ENCODE results near the gene NPAS3.

Gene NPAS3

GRCh38 chr14:33271891-33272290 lies 333.2 kb downstream of the NPAS3 start:
- DNase-seq, result no peak

GRCh38 chr14:33273978-33274377 lies 335.3 kb downstream of the NPAS3 start:
- DNase-seq, result no peak

DNA sequence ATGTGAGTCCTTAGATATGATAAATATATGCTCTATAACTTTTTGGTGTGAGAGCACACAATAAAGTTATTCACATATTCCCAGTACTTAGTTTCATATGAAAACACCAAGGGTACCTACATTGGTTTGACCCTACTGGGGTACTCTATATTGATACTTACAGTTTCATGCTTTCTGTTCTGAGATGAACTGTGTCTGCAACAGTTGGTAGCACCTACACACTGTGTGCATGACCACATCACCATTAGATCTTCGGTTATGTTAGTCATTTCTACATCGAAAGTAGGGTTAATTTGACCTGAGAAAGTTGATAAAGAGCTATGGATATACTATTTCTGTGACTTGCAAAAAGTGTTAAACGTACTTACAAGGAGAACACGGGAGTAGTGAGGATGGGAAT lies 337.2 kb downstream of the NPAS3 start:
- no peak for DNase-seq

- DNase-seq, result no peak
These were observed 341.2 kb downstream of the NPAS3 start for GRCh38 chr14:33279865-33280264.

DNA sequence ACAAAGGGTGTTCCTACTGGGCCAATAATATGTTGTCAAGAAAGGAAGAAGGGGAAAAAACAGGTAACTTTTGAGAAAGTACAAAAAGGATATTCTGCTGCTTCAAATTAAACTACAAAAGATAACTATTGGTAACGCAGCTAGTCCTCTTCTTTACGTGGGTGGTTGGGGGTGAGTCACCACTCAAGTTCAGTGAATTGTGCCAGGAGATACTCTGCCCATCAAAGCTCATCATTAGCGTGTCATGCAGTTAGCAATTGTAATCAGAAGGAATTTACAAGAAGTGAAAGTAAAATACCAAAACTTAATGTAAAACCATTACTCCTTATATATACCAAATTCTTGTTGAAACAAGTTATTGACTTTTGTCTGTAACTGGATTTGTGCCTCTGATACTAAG lies 342.0 kb downstream of the NPAS3 start:
- no peak for DNase-seq

DNA sequence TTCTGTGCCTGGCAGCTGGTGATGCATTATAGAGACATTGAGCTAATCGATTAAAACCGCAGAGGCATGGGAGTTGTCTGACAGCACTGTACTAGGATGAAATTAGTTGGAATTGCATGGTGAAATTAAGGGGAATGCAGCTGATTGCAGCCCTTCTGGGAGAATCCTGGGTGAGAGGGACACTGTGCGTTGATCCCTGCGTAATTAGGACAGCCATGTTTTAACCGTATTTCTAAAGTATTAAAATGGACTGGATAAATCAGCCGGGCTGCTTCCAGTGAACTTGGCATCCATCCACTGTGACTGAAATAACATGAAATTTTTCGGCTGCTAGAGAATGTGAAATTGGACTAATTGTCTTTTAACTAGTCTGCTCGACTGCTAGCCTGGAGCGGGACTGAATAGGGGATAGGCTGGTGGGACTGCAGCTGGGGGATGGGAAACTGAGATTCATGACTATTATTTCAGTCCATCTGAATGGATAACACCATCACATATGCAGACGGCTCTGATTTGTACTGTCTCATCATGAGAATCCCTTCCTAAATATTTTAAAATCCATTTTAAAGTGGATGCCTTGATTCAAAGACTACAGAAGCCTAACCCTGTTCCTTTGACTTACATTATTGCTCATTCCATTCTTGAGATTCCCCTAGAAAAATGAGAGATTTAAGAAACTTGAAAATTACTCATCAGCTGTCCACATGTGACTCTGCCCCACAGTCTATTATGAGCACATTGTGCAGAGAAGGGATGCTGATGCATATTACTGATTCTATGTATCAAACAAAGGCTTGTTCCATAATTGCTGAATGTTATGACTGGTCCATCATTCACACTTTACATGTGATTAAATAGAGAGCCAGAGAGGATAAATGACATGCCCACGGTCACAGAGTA lies 343.9 kb downstream of the NPAS3 start:
- DNase-seq, result no peak

GRCh38 chr14:33285902-33286700 lies 347.4 kb downstream of the NPAS3 start:
- no peak for DNase-seq

DNA sequence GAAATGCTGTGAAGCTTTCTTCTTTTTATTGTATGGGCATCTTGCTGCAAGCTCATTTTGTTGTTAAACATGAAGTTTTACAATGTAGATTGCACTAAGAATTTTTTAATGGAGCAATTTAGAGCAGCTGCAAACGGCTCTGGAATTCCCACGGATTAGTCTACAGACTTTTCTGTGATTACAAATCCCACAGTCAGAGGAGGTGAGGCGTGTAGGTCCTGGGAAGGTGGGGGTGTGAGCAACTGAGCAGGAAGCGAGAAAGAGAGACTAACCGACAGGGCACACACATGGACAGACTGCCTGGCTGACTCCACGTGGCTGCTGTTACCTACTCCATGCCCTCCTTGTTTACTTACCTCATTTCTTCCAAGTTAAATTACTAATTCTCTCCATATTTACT lies 348.5 kb downstream of the NPAS3 start:
- DNase-seq, result no peak

GRCh38 chr14:33290641-33291040 lies 352.0 kb downstream of the NPAS3 start:
- DNase-seq, result no peak

GRCh38 chr14:33291529-33292104 lies 352.9 kb downstream of the NPAS3 start:
- DNase-seq, result no peak

DNA sequence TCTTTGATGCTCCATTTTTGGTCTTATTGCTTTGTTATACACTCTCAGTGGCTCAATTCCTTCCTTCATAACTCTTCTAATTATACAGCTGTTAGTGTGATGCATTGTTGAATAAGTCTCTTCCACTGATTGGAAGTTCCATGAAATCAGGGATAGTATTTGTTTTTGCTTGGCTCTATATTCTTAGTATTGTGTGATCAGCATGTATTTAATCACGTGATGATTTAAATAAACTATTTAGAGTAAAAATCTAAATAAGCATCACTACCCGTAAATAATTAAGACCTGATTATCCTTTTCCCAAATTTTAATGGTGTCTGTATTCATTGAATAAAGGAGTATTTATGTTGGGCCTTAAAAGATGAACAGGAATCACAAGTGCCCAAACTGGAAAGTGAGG lies 355.7 kb downstream of the NPAS3 start:
- no peak for DNase-seq

DNA sequence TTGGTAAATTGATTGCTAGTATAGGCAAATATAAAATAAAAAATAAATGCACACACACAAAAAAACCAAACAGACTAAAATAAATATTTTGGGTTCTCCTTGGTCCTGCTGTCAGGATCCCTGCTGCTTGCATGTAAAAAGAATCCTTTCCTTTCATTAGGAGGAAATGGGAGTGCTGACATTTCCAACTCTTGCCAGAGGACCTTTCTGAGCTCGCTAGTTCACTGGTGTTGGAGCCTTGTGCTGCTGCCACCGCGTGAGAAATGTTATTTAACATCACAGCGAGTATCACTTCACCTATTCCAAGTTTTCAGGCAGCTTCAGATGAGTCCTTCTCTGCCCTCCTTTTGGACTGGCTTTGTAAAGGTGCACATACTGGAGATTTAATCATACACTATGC lies 358.9 kb downstream of the NPAS3 start:
- DNase-seq, result no peak

DNA sequence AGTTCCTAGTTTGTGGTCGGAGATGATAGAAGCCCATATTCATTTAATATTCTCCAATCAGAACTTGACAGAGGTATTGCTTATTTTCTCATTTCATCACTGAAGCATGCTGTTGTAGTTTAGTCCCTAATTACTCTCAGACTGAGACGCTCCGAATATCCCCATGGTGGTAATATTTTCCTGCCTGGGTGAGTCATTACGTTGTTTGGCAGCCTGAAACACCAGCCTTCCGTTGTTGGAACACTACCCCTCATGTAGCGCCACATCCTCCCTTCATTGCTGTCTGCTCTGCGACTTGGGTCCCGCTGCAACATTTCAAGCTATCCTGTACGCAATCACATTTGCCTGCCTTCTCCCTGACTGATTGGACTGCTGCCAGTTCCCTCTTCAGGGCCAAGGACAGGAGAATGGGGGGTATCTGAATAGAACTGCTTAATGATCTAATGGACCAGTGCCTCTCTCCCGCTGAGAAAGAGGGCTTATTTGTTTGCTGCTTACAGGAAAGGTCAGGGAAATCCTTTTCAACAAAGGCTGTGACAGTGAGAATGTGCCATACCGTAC lies 369.1 kb downstream of the NPAS3 start:
- no peak for DNase-seq

- DNase-seq, result no peak
These were observed 370.4 kb downstream of the NPAS3 start for GRCh38 chr14:33309106-33309505.

DNA sequence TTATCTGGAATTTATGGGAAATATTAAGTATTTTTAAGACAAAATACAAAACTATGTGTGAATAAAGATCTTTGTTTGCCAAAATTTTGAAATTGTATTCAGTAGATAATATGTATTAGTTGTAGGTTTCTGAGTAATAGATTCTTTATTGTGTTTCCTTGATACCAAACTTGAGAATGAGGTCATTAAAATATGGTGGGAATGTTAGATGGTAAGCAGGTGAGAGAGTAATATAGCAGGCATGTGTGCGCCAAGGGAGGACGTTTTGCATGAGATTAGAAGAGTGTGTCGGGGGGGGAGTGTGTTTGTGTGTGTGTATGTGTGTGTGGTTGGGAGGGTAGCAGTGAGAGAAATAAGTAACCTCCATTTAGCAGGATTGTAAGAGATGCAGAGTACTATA lies 376.5 kb downstream of the NPAS3 start:
- DNase-seq, result no peak

DNA sequence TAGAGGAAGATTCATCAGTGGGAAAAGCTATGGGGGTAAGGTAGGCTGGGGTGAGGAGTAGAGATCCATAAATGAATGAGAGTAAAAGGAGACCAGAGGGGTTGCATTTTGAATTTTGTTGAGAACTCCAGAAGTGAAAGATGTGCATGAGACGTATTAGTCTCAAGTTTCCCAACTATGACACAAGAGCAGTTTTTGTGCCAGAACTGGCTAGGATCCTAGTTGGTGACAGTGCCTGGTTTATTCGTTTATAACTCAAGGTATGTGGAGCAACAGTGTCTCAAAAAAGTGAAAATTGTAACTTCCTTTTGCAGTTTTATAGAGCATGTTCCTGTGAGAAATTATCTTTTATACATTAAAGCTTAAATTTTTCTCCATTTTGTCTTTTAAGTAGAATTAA lies 377.0 kb downstream of the NPAS3 start:
- DNase-seq, result no peak

DNA sequence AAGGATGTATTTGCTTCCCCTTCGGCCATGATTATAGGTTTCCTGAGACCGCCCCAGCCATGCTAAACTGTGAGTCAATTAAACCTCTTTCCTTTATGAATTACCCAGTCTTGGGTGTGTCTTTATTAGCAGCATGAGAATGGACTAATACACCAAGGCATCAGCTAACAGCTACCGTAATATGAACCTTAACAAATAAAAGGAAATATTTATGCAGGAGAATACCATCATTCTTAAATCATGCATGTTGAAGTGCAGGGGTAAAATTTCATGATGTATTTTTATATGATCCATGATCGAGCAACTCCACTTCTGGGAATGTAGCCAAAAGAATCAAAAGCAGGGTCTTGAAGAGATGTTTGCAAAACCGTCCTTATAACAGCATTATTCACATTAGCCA lies 379.0 kb downstream of the NPAS3 start:
- DNase-seq, result no peak

GRCh38 chr14:33323979-33324378 lies 385.3 kb downstream of the NPAS3 start:
- DNase-seq, result no peak

DNA sequence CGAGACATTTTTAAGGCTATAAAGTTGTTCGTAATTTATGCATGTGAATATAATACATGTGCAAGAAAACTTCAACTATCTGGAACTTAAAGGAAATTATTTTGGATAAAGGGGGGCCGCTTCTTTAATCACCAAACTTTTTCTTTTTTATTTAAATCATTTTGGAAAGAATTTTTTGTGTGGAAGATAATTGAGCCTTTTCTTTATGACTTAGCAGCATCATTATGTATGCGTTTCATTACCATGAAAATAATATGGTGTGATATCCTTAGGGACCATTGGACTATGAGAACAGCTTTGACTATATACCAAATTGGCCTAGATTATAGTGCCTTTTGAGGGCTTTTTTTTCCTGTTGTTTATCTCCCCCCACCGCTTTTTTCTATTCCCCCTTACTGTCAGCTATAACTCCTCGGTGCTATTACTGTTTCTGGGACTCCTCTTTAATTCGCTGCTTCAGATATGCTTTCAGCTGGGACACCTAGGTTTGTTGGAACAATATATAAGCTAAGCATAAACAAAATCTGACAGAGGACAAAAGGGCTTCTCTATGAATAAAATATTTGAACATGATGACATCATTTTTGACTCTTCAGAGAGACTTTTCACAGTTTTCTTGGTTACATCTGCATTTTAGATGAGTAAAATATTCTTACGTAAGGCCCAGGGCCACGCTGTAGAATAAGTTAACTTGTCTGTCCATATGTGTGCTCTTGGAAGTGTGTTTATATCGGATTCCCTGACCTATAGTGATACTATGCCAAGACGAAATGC lies 392.7 kb downstream of the NPAS3 start:
- no peak for DNase-seq

- DNase-seq, result no peak
These were observed 393.8 kb downstream of the NPAS3 start for GRCh38 chr14:33332497-33332896.

DNA sequence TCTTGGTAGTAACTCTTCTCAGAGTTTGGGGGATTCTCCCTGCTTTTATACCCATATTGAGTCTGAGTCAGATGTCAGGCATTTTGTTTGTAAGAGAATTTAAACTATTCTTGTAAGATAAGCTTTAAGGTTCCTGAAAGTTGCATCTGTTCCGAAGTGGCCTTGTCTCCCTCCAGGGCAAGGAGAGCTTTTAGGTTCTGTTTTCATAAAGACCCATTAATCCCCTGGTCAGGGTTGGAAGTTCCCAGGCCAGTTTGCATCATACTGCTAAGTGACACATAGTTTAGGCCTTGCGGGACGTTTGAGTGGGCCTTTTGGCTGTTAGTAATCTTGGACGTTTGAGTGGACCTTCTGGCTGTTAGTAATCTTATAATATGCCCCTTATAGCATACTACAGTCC lies 396.7 kb downstream of the NPAS3 start:
- no peak for DNase-seq

- no peak for DNase-seq
These were observed 403.8 kb downstream of the NPAS3 start for GRCh38 chr14:33342299-33342974.
